NCI-H526 (cell line): ENCODE measurements around the gene HBZ.
"Not testable (repeated sequence)": the region's sequence is repeated elsewhere in the genome, so short reads cannot be mapped to it uniquely, and the experiment has no call there.

Experiments used
- DNase-seq, 2 experiments: peaks; one replicate each; lab custom pipeline; 2025; lab: John Stamatoyannopoulos, UW

Gene HBZ

GRCh38 chr16:133716-134115 is 18.7 kb upstream of the HBZ start:
- no peak for DNase-seq

- DNase-seq: no peak
These were observed 14.4 kb upstream of the HBZ start for GRCh38 chr16:138049-138417.

DNA sequence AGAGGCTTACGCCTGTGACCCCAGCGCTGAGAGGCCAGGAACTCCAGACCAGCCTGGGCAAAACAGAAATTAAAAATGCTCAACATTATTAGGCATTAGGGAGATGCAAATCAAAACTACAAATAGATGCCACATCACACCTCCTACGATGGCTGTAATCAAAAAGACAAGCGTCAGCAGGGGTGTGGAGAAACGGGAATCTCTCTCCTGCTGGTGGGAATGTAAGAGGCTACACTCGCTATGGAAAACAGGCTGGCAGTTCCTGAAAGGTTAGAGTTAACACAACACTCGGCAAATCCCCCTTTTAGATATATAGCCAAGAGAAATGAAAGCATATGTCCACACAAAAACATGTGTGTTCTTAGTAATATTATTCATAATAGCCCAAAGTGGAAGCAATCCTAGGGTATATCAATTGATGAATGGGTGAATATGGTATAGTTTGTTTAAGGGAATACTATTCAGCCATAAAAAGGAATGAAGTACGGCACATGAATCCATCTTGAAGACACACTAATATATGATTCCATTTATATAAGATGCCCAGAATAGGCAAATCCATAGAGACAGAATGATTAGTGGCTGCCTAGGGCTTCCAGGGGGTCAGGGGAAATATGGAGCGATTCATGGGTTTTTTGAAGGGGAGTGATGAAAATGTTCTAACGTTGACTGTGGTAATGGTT is 12.1 kb upstream of the HBZ start:
- DNase-seq: no peak

- no peak for DNase-seq
These were observed 10.0 kb upstream of the HBZ start for GRCh38 chr16:142405-142967.

DNA sequence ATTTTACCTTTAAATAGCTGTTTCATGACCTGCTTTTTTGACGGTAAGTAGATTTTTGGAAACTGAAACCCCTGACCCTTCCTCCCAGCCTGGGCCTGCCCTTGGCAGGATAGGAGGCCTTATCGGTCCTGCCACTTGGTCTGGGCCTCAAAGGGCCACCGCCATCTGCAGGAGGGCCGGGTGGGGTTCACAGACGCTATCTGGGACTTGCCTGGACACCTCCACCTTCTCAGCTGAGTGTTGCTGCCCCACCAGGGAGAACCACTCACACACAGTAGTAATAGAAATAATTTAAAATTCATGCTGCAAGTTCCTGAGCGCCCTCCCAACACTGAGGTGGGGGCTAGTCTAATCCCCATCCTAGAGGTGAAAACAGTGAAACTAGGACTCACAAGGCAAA is 9.4 kb upstream of the HBZ start:
- no peak for DNase-seq

- DNase-seq: no peak
These were observed 9.0 kb upstream of the HBZ start for GRCh38 chr16:143456-143855.

- DNase-seq: no peak
These were observed 7.6 kb upstream of the HBZ start for GRCh38 chr16:144797-145252.

- DNase-seq: no peak
These were observed 5.8 kb upstream of the HBZ start for GRCh38 chr16:146646-147045.

DNA sequence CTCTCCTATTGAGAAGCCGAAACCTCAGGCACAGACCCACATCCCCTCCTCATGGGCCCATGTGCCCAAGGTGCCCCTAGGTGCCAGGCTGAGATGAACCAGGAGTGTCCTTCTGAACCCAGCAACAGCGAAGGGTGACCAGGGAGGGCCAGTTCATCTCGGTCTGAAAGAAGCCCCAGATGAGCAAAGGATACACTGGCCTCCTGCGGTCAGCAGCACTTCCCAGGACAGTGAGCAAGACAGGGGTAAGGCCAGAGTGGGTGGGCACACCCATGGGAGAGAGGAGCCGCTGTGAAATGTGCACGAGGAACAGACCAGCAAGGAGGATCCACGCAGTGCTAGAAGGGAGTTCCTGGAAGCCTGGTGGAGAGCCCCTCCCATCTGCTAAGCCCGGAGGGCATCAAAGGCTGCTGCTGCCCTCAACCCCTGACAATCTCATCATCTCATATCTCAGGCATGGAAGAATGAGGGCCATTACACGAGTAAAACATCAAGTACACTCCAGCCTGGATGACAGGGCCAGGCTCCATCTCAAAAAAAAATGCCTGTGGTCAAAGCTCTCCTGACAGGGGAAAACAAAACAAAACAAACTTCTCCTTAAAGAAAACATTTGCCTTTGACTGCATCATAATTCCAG is 3.3 kb upstream of the HBZ start:
- DNase-seq: no peak

DNA sequence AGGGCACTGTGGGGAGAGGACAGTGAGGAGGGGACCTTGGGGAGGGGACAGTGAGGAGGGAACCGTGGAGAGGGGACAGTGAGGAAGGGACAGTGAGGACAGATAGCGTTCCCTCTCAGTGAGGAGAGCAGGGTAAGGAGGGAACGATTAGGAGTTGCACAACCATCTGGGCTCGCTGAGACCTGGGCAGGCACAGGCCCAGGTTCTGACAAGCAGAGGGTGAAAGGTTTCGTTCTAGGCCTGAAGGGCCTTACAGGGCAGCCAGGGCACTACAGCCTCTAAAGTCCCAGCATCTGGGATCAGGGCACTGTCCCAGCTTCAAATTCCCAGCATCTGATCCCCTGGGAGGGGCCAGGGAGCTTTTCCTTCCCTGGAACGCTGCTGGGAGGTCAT is 681 bp downstream of the HBZ start:
- not testable (repeated sequence) for DNase-seq

GRCh38 chr16:153550-154216 is 1.2 kb downstream of the HBZ start:
- DNase-seq: not testable (repeated sequence)

DNA sequence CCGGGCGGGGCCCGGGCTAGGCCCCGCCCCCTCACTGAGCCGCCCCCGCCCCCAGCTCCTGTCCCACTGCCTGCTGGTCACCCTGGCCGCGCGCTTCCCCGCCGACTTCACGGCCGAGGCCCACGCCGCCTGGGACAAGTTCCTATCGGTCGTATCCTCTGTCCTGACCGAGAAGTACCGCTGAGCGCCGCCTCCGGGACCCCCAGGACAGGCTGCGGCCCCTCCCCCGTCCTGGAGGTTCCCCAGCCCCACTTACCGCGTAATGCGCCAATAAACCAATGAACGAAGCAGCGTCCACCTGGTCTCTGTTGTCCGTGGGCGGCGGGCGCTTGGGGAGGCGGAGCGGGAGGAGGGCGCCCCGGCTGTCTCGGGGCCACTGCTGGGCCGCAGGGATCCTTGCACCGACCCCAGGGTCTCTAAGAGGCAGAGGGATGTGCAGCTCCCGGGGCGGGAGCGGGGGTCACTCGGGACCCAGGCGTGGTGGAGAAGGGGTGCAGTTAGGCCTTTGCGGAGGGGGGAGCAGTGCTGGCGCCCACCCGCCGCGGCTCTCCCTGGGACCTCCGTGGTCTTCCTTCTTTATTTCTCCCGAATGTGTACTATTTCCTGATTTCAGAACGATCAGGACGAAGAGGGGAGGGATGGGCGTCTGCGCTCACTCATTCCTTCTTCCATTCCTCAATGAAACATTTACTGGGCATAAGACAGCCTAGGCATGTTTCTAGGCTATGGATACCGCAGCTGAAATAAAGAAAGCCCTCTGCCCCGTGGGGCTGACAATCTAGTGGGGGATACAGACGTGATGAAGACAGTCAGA is 2.0 kb downstream of the HBZ start:
- DNase-seq: peak in 1 of 2 experiments; percentile 33

GRCh38 chr16:155031-155398 is 2.6 kb downstream of the HBZ start:
- DNase-seq: no peak

DNA sequence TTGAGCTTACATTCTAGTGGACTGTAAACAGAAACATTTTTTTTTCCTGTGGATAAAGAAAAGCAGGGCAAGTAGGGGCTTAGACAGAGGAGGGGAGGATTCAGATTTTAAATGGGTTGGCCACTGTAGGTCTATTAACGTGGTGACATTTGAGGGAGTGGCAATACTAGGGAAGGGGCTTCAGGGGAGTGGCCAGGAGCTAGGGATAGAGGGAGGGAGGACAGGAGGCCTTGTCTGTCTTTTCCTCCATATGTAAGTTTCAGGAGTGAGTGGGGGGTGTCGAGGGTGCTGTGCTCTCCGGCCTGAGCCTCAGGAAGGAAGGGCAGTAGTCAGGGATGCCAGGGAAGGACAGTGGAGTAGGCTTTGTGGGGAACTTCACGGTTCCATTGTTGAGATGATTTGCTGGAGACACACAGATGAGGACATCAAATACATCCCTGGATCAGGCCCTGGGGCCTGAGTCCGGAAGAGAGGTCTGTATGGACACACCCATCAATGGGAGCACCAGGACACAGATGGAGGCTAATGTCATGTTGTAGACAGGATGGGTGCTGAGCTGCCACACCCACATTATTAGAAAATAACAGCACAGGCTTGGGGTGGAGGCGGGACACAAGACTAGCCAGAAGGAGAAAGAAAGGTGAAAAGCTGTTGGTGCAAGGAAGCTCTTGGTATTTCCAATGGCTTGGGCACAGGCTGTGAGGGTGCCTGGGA is 6.8 kb downstream of the HBZ start:
- DNase-seq: no peak

GRCh38 chr16:160242-160641 is 7.8 kb downstream of the HBZ start:
- not testable (repeated sequence) for DNase-seq

DNA sequence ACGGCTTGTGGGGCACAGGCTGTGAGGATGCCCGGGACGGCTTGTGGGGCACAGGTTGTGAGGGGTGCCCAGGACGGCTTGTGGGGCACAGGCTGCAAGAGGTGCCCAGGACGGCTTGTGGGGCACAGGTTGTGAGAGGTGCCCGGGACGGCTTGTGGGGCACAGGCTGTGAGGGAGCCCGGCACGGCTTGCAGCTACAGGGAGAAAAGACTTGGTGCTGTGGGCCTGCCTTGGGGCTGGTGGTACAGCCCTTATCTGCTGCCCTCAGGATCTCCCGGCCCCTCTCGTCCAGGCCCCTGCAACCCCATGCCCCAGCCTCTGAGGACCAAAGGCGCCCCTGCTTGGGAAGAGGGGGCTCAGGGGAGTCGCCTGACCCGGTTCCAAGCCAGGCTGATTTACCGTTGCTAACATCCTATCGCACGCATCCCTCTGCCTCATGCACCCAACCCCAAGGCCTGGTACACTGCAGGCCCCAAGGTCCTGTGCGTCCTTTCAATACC is 8.3 kb downstream of the HBZ start:
- DNase-seq: no peak

DNA sequence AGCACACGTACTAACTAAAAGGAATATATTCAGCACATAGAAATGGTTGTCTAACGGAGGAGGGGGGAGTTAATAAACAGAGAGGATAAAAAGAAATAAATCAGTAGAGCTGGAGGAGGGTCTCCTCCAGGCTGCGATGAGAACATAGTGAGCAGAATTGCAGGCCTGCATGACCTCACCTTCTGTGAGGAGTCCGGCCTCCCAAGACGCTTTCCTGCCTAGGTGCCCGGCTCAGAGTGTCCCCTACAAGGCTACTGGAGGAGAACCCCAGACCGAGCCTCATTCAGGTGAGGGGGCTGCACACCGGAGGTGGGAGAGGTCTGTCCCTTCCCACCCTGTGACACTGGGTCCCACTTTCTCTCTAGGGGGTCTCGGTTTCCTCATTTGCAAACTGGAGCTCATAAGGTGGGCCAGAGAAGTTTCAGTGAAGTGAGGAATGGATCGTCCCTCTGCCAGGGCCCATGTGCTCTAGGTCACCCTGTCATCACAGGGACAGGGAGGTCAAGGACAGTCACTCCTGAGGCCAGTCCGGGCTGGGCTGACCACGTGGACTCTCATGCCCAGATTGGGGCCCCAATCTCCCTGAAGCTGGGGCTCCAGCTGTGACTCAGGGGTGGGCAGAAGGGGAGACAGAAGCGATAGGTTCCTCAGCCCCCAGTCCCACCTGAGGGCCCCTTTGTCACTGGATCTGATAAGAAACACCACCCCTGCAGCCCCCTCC is 10.0 kb downstream of the HBZ start:
- DNase-seq: no peak

GRCh38 chr16:163139-163538 is 10.7 kb downstream of the HBZ start:
- not testable (repeated sequence) for DNase-seq

DNA sequence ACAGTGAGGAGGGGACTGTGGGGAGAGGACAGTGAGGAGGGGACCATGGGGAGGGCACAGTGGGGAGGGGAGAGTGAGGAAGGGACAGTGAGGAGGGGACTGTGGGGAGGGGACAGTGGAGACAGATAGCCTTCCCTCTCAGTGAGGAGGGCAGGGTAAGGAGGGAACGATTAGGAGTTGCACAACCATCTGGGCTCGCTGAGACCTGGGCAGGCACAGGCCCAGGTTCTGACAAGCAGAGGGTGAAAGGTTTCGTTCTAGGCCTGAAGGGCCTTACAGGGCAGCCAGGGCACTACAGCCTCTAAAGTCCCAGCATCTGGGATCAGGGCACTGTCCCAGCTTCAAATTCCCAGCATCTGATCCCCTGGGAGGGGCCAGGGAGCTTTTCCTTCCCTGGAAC is 11.3 kb downstream of the HBZ start:
- not testable (repeated sequence) for DNase-seq

DNA sequence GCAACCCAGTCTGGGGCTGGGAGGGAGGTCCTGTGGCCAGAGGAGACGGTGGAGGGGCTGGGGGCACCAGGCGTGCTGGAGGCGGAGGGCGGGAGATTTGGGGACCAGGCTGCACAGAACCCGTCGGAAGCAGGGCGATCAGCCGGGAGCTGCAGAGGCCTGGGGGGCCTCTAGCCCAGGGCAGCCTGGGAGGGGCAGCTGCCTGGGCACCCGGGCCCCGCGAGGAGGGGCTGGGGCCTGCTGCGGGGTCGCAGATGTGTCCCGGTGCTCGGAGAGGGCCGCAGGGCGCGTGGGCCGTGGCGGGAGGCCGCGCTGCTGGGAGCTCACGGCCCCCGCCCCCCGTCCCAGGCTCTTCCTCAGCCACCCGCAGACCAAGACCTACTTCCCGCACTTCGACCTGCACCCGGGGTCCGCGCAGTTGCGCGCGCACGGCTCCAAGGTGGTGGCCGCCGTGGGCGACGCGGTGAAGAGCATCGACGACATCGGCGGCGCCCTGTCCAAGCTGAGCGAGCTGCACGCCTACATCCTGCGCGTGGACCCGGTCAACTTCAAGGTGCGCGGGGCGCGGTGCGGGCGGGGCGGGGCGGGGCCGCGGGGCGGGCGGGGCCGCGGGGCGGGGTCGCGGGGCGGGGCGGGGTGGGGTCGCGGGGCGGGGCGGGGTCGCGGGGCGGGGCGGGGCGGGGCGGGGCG is 11.8 kb downstream of the HBZ start:
- not testable (repeated sequence) for DNase-seq
